ENCODE measurements around the gene ENTPD8.

The ENTPD8 gene

DNA sequence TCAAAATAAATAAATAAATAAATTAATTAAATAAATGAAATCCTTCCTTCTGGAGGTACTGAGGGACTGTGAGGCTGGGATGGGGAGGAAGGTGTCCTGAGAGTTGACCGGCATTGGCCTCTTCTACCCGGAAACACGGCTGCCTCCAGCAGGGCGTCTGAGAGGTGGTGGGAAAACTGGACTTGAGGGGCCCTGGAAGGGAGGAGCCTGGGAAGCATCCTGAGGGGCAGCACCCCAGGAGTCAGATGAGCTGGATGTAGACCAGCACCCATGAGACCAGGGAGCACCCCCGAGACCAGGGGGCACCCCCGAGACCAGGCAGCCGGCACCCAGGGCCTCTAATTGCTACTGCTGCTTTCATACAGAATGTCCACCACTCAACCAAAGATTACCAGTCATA is 26.7 kb upstream of the ENTPD8 start:
- TF ChIP-seq, protein P1, sequence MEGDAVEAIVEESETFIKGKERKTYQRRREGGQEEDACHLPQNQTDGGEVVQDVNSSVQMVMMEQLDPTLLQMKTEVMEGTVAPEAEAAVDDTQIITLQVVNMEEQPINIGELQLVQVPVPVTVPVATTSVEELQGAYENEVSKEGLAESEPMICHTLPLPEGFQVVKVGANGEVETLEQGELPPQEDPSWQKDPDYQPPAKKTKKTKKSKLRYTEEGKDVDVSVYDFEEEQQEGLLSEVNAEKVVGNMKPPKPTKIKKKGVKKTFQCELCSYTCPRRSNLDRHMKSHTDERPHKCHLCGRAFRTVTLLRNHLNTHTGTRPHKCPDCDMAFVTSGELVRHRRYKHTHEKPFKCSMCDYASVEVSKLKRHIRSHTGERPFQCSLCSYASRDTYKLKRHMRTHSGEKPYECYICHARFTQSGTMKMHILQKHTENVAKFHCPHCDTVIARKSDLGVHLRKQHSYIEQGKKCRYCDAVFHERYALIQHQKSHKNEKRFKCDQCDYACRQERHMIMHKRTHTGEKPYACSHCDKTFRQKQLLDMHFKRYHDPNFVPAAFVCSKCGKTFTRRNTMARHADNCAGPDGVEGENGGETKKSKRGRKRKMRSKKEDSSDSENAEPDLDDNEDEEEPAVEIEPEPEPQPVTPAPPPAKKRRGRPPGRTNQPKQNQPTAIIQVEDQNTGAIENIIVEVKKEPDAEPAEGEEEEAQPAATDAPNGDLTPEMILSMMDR (IDR thresholded peaks at IDR 0.05), result no peak

DNA sequence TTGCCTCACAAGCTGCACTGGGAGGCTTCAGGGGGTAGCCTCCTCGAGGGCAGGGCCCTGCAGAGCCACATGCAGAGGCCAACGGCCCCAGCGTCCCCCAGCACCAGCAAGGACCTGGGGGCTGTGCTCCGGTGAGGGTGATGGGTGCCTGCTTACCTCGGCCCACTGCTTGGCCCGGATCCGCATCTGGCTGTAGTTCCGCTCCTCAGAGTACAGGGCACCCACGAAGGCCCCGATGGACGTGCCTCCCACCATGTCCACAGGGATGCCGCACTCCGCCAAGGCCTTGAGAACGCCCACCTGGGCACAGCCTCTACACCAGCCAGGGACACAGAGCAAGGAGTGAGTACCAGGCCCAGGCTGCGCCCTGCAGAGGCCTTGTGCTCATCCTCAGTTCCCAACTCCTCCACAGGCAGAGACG is 26.0 kb upstream of the ENTPD8 start:
- TF ChIP-seq, protein P1 (IDR thresholded peaks at IDR 0.05), result no peak

- TF ChIP-seq, protein P1 (IDR thresholded peaks at IDR 0.05), result no peak
These were observed 24.7 kb upstream of the ENTPD8 start for GRCh38 chr9:137465720-137466388.

DNA sequence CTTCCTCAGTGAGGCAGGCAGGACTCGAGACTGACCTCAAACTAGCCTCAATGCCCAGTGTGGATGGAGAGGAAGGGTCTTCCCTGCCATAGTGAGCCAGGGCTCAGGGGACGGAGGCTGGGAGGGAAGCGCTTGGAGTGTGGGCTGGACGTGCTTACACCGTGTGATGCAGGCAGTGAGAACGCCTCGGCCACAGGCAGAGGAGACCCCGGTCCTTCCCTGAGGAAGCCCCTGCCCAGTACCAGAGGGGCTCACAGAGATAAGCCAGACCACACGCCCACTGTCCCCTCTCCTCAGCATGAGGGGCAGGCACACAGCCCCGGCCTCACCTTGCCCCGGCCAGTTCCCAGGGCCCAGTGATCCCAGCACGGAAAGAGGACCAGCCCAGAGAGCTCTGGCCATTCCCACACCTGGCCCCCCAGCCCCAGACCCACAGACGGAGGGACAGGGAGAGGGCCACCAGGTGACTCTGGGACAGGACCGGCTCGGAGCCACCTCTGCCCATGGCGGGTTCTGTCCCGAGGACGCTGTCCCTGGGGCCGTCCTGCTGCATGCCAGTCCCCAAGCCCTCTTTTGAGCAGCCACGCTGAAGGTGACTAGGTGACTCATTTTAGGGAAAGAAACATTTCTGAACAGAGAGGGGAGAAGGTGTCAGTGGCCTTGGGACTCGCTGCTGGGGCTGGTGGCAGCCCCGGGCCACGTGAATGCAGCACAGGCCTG is 24.0 kb upstream of the ENTPD8 start:
- TF ChIP-seq, protein P1 (IDR thresholded peaks at IDR 0.05), result no peak

- TF ChIP-seq, protein P1 (IDR thresholded peaks at IDR 0.05), result no peak
These were observed 23.3 kb upstream of the ENTPD8 start for GRCh38 chr9:137464291-137464999.

DNA sequence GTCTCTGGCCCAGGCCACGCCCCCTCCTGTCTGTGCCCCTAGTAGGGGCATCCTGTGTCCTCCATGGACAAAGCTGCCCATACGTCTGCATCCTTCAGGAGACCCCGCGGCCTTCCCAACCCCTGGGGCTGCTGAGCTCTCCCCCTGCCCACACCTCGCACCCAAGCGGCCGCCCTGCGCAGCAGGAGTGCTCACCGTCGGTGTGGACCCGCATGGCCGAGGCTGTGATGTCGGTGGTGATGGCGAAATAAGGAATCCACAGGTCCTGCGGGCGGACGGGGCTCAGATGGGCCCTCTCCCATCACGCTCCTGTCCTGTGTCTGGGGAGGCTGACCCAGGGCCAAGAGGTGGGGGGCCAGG is 22.8 kb upstream of the ENTPD8 start:
- TF ChIP-seq, protein P1 (IDR thresholded peaks at IDR 0.05), result no peak

DNA sequence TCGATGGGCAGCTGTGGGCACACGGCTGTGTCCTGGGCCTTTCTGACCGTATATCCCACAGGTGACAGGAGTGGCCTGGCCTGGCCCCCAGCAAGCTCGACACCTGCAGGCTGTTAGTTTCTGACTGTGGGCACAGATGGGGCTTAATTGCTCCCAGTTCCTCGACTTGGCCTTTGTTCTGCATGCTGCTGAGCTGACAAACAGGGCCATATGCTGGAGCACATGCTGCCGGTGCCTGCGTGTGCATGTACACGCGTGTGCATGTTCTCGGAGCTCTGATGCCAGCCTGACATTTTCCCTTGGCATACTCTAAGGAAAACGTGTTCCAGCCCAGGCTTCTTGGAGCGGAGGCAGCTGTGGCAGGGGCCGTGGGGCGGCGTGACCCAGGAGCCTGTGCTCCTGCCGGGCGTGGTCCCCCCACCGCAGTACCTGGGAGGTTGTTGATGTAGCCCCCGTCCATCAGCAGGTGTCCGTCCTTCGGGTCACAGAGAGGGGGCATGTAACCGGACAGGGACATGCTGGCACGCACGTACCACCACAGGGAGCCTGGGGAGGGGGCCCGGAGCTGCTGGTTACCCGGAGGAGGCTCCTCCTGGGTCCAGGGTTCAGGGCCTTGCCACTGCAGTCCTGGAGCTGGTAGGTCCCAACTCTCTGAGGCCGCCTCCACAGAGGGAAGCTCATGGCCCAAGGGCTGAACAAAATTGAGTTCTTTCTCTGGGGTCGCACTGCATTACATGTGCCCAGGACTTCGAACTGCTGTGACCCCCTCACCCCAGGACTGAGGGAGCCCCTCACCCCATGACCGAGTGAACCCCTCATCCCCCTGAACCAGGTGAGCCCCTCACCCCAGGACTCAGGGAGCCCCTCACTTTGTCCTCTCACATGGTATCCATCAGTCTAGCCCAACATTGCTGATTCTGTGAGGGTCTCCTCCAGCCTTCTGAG is 22.1 kb upstream of the ENTPD8 start:
- TF ChIP-seq, protein P1 (IDR thresholded peaks at IDR 0.05), result no peak
